Suprapubic skin (tissue), 4 donors: ENCODE data around the gene MEF2C.
"Not testable (repeated sequence)": the region's sequence is repeated elsewhere in the genome, so short reads cannot be mapped to it uniquely, and the experiment has no call there.

ENCODE experiments used
- EP300 ChIP-seq: sonication (generic); formaldehyde crosslinking; IDR thresholded peaks from one replicate; pipeline ENCODE4 v1.6.1; 2017; ENCODE audit warnings: antibody characterized with exemption
- POLR2A ChIP-seq, 2 donors: fragments of 450-650 bp; IDR thresholded peaks; one replicate each; pipeline ENCODE4 v1.6.1; 2017; ENCODE audit warnings: antibody characterized with exemption in 2 of 2, mild to moderate bottlenecking in 2 of 2, moderate library complexity in 2 of 2
- POLR2AphosphoS5 ChIP-seq, 3 donors: sonication (generic); formaldehyde crosslinking; IDR thresholded peaks; one replicate each; pipeline ENCODE4 v1.6.1; 2017; ENCODE audit warnings: antibody characterized with exemption in 3 of 3
- TF ChIP-seq, protein P1 (sequence below), 2 donors: fragments of 200-600 bp in 1 of 2; fragments of 450-650 bp in 1 of 2; sonication (generic) in 1 of 2; IDR thresholded peaks; one replicate each; pipeline ENCODE4 v1.5.1; 2016 to 2019; ENCODE audit warnings: antibody characterized with exemption in 2 of 2, mild to moderate bottlenecking in 1 of 2, moderate library complexity in 1 of 2

DNA sequence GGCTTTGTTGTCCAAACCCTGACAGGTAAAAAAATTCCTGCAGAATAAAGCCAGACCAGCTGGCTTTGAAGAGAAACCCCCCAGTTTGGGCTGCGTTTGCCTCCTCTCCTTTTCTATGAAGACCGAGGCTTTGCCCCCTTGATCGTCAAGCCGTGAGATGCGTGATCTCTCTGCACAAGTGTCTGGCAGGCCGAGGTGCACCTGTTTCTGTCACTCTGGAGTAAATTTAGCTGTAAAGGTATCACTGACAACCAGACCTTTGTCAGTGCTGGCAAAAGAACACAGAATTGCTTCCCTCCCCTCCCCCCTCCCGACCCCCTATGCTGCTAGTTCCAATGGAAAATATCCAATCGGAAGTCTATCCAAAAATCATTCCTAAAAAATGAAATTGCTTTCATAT lies 21.0 kb upstream of the MEF2C start:
- TF ChIP-seq, protein P1, sequence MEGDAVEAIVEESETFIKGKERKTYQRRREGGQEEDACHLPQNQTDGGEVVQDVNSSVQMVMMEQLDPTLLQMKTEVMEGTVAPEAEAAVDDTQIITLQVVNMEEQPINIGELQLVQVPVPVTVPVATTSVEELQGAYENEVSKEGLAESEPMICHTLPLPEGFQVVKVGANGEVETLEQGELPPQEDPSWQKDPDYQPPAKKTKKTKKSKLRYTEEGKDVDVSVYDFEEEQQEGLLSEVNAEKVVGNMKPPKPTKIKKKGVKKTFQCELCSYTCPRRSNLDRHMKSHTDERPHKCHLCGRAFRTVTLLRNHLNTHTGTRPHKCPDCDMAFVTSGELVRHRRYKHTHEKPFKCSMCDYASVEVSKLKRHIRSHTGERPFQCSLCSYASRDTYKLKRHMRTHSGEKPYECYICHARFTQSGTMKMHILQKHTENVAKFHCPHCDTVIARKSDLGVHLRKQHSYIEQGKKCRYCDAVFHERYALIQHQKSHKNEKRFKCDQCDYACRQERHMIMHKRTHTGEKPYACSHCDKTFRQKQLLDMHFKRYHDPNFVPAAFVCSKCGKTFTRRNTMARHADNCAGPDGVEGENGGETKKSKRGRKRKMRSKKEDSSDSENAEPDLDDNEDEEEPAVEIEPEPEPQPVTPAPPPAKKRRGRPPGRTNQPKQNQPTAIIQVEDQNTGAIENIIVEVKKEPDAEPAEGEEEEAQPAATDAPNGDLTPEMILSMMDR (IDR thresholded peaks at IDR 0.05), result not testable (repeated sequence)
- TF ChIP-seq POLR2A (IDR thresholded peaks at IDR 0.05); EP300; POLR2AphosphoS5 (IDR thresholded peaks at IDR 0.05): not testable (repeated sequence)
